Renal cortical epithelial cell (primary cell): ENCODE measurements around the gene RBM22. TPM values are rescaled to one million over a fixed set of nuclear protein-coding genes. Genes with fewer than 3 reads are reported as not detected.

ENCODE experiments used
- DNase-seq: peaks from one replicate; pipeline ENCODE4 v3.0.0-alpha.2; 2011; ENCODE audit warnings: low read depth
- total RNA-seq: library from RNA; depleted of rRNA; stranded (reverse); fragments of >200 nt; gene quantifications from 2 replicates; pipeline ENCODE4 v1.2.3, GENCODE V29; 2014

Gene RBM22
- total RNA-seq, 1 donor from 2014 or later: 39.1 TPM

DNA sequence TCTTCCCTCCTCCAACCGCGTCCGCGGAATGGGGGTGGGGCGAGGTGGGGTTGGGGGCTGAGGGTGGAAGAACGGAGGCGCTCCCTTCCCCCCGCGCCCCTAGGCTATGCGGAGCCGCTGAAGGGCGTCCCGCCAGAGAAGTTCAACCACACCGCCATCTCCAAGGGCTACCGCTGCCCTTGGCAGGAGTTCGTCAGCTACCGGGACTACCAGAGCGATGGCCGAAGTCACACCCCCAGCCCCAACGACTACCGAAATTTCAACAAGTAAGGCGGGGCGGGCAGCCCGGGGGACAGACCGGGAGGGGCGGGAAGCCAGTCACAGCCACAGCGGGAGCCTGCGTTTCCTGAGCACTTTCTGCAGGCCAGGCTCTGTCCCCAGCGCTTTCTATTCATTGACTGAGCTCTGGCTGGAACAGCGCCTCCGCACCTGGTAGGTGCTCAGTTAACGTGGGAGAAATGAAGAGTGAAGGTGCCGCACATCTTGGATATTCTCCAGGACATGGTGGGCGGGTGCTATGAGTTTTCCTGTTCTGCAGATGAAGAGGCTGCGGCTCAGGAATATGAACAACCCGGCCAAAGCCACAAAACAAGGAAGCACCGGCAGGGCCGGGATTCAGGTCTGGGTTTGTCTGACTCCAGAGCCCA is 28.5 kb downstream of the RBM22 start:
- DNase-seq: no peak

DNA sequence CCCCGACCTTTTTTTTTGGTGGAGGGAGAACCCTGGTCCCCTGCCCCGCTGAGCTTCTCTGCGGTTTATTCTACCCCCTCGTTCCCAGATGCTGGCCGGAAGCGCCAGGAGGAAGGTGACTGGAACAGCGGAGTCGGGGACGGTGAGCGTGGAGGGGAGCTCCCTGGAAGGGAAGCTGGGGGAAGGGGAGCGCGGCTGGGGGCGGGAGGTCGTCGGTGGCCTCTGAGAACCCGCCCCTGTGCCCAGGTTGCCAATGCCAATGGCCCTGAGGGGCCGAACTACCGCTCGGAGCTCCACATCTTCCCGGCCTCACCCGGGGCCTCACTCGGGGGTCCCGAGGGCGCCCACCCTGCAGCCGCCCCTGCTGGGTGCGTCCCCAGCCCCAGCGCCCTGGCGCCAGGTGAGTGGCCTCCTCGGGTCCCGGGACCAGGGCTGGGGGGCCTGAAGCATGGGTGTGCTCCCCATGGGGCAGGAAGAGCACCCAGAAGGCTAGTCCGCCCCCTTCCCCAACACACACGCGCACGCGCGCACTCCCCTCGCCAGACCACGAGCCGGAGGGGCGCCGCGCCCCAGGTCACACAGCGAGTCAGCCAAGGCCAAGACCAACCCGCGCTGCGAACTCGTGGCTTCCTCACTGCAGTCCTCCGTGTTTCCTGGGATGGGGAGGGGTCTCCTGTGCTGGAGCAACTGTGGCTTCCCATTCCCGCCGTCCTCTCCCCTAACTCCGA is 29.2 kb downstream of the RBM22 start:
- DNase-seq: no peak

DNA sequence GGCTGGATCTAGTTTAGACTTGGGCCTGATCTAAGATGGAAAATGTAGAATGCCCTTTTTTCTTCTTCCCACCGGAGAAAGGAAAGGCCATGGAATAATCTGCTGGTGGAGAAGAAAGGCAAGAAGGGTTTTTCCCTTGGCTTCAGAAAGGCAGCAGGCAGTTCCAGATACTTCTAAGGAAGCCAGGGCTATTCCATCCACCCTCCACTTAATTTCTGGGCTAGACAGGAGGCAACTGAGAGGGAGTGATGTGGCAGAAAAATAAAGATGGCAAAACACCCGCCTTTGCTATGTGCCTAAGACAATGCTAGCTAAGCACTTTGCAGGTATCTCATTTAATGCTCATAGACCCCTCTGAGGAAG is 29.9 kb downstream of the RBM22 start:
- no peak for DNase-seq

DNA sequence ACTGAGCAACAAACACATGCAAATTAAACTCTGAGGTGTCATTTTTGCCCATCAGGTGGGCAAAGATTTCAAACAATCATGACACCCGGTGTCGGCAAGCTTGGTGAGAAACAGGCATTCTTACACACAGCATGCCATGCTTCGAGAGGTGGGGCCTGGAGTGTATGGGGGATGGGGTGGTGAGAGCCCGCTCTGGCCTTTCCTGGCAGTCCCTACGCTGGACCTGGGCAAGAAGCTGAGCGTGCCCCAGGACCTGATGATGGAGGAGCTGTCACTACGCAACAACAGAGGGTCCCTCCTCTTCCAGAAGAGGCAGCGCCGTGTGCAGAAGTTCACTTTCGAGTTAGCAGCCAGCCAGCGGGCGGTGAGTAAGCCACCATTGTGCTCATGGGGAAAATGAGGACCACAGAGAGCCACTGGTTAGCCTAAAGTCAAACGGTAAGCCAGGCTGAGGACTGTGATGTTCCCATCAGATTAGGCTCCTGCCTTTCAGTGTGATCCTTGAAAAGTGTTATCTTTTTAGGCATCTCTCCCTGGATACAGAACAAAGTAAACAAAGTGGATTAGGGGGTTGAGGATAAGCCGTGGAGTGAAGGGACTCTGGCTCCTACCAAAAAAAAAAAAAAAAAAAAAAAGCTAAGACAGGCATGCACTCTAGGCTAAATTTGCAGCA is 30.5 kb downstream of the RBM22 start:
- no peak for DNase-seq

DNA sequence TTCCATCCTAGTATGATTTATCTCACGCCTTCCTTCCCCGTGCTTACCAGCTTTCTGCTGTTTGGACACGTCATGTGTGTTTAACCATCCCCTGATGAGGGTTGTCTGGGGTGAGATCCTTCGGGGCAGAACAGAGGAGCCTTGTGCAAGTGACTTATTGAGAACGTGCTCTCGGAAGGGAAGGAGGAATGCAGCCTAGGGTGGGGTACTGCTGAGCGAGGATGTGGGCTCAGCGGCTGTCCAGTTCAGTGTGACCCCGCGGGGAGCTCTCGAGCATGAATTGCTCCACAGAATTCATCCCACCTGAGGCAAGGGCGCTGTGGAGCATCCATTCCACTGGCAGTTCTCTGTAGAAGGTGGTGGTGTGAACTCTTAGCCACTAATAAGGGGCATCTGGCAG is 35.8 kb downstream of the RBM22 start:
- DNase-seq: peak; percentile 27

DNA sequence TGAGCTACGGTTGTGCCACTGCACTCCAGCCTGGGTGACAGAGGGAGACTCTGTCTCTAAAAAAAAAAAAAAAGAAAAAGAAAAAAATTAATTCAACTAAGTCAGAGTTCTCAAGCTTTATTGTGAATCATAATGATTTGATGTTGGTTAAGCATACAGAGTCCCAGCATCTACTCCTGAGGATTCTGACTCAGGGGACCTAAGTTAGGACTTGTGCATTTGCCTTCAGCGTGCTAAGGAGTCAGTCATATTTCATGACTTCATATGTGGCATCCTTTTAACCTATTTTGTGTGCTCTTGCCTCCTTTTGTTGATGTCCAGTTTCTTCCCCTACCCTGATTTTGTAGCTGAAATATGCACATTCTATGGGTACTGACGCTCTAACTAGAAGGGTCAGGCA is 36.9 kb downstream of the RBM22 start:
- DNase-seq: no peak

DNA sequence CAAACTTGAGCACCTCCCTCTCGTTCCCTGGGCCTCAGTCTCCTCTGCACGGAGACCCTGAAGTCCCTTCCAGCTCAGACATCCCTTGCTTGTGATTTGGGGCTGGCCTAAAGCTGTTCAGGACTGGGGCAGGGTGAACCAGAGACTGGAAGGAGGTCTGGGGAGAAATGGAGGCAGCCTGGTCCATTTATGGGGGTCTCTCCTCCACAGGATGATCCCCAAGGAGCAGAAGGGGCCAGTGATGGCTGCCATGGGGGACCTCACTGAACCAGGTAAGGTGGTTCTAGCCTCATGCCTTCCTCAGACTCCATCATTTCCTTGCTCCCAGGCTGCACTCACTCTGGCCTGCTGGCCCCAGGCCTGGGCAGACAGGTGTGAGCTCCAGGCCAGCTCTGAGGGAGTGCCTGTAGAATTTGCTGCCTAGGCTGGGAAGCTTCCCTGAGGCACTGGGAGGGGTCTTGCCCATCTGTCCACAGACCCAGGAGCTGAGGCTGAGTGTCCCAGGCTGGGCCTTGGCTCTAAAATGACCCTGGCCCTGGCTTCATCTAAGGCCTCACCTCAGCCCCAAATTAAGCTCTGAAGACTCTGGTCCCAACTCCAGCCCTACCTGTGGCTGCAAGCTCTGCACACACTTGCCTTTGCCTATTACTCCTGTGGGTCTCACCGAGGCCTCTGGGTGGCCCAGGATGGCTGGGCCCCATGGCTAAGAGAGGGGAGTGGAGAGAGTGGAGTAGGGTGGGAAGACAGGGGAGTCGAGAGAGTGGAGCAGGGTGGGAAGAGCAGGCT is 37.9 kb downstream of the RBM22 start:
- DNase-seq: no peak

DNA sequence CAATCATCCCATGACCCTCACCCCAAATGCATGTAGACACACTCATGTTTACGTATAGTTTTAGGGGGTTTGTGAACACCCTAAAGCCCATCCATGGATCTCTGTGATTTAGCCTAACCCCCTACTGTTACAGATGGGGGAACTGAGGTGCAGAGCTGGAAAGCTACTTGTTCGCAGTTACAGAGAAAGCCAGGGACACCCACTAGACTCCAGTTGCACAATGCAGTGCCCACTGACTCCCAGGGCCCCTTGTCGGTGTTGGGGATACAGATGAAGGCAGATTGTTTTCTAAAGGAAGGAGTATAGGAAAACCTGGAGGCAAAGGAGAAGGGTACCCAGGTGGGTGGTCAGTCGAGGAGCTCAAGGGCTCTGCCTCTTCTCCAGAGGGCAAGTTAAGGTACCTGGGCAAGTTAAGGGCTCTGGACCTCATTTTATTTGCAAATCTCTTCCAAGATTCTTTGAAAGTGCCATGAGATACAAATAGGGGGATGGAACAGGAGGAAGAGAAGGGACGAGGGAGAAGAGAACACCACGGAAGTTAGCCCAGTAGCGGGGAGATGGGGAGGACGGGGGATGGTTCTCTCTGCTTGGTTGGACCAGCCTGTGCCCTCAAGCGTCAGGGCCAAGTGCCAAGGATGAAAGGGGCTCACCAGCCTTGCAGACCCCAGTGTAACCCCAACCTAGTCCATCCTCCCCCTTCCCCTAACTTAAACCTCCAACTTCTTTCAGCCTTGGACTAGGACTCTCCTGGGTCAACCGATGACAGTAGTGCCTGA is 38.9 kb downstream of the RBM22 start:
- DNase-seq: no peak

DNA sequence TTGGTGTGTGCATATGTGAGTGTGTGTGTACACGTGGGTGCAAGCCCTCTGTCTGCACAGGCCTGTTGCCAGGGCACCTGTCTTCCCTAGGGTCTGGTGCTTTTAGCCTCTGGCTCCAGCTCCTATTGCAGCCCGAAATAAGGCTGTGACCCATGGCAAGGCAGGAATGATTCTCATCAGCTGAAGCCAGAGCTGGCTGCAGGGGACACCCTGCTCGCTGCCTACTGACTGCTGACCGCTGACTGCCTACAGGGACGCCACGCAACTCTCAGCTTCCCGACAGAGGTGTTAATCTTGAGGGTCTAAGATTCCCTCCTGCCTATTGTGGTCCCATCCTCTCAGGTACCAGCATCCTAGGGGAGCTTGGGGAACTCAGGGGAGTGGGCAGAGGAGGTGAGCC is 39.8 kb downstream of the RBM22 start, which contains the start of gene MYOZ3:
Gene MYOZ3 (plus strand): TSS at position 166 of the 400 bp plus-strand sequence. CDS start 1,691 bp downstream, outside the sequence.
- DNase-seq: no peak

DNA sequence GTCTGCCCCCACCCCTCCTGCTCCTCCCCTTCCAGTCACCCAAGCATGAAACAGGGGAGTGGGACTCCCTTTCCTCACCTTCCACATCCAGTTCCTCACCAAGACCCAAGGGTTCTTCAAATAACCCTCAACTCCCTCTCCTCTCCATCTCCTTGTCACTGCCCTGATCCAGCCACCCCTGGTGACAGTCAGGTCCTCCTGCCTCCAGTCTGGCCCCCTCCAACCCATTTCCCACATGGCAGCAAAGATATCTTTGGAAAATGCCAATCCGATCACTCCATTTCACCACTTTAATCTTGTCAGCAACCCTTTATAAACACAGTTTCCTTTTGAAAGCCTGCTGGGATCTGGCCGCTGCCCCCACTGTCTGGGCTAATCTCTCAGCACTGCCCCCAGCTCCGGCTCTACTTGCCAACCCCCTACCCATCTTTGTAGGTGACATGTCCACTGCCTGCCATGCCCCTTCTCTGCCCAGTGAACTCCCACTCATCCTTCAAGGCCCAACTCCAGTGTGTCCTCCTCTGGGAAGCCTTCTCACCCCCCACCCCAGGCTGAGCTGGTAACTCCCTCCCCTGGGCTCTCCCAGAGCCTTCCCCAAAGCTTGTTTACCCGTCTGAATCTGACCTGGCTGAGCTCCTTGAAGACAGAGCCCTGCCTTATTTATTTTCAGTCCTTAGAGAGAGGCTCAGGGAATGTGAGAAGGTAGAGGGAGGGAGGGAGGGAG is 40.6 kb downstream of the RBM22 start:
- no peak for DNase-seq

DNA sequence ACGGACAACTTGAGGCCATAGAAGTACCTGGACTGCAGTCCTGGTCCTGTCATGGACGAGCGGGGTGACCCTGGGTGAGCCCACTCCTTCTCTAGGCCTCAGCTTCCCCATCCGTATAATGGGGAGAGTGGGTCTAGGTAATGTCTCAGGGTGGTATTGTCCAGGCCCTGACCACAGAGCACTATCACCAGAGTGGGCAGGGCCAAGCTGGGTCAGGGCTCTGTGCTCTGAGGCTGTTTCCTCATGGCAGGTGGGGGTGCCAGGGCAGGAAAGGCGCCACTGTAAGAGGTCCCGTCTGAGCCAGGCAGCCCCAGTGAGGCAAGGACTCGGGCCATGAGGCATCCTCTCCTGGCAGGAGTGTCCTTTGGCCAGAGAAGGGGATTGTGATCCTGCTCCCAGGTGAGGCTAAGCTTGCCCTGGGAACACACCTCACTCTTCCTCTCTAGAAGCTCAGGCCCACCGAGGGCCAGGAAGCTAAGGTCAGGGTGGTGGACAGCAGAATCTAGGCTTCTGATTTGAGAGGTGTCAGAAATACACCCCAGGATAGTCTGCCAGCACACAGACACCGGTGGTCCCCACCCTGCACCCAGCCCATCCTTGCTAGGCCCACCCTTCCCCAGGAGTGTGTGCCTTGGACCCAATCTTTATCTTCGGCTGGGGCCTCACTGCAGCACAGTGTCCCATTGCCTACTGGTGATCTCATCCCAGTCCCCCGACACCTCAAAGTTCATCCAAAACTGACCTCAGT is 41.3 kb downstream of the RBM22 start:
- no peak for DNase-seq

DNA sequence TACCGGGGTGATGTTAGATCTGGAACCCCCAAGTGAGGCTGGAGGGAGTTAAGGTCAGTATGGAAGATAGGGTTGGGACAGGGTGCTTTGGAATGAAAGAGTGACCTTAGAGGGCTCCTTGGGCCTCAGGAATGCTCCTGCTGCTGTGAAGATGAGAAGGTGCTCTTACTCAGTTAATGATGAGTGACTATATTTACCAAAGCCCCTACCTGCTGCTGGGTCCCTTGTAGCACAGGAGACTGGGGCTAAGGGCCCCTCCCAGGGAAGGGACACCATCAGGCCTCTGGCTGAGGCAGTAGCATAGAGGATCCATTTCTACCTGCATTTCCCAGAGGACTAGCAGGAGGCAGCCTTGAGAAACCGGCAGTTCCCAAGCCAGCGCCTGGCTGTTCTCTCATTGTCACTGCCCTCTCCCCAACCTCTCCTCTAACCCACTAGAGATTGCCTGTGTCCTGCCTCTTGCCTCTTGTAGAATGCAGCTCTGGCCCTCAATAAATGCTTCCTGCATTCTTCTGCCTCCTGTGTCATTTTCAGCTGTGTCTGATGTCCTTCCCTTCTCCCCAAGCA is 42.1 kb downstream of the RBM22 start:
- DNase-seq: no peak

DNA sequence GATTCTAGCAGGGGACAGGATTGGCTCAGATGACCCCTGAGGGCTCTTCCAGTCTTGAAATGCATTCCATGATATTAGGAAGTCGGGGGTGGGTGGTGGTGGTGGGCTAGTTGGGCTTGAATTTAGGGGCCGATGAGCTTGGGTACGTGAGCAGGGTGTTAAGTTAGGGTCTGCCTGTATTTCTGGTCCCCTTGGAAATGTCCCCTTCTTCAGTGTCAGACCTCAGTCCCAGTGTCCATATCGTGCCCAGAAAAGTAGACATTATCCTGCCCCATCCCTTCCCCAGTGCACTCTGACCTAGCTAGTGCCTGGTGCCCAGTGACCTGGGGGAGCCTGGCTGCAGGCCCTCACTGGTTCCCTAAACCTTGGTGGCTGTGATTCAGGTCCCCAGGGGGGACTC is 42.7 kb downstream of the RBM22 start:
- no peak for DNase-seq

DNA sequence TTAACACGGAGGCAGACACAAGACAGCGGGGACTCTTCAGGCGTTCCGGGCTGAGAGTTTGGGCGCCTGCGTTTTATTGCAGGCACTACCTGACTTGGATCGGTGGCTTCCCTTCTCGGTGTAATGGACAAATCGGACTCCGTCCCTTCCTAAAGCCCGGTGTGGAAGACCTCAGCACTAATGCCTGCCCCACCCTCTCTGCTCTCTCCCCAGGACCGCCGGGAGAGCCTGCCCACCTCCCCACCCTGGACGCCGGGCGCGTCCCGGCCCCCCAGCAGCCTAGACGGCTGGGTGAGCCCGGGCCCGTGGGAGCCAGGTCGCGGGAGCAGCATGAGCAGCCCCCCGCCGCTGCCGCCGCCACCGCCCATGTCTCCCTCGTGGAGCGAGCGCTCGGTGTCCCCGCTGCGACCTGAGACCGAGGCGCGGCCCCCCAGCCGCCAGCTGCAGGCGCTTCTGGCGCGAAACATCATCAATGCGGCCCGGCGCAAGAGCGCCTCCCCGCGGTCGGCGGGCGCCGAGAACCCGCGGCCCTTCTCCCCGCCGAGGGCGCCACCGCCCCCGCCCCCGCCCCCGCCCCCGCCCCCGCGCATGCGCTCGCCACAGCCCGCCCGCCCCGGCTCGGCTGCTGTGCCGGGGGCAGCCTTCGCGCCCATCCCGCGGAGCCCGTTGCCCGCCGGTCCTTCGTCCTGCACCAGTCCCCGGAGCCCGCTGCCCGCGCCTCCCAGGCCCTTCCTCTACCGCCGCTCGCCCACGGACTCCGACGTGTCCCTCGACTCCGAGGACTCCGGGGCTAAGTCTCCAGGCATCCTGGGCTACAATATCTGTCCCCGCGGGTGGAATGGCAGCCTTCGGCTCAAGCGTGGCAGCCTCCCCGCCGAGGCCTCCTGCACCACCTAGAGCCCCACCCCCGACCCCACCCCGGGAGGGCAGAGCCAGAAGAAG is 44.4 kb downstream of the RBM22 start:
- no peak for DNase-seq

DNA sequence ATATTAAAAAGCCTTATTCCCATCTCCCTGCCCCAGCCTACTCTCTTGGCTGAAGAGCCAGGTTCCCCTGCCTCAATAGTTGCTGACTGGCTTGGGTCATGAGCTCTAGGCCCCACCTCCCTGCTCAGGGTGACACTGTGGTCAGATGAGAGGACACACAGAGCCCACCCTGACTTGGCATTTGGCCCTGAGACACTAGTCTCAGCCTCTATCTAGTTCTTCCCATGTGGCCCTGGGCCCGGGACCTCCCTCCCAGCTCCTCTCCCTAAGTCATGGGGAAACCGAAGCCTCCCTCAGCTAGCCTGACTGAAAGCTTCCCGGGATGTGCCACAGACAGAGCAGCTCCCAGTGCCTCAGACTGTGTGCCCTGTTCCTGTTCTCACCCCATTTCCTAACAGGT is 45.6 kb downstream of the RBM22 start:
- DNase-seq: no peak

DNA sequence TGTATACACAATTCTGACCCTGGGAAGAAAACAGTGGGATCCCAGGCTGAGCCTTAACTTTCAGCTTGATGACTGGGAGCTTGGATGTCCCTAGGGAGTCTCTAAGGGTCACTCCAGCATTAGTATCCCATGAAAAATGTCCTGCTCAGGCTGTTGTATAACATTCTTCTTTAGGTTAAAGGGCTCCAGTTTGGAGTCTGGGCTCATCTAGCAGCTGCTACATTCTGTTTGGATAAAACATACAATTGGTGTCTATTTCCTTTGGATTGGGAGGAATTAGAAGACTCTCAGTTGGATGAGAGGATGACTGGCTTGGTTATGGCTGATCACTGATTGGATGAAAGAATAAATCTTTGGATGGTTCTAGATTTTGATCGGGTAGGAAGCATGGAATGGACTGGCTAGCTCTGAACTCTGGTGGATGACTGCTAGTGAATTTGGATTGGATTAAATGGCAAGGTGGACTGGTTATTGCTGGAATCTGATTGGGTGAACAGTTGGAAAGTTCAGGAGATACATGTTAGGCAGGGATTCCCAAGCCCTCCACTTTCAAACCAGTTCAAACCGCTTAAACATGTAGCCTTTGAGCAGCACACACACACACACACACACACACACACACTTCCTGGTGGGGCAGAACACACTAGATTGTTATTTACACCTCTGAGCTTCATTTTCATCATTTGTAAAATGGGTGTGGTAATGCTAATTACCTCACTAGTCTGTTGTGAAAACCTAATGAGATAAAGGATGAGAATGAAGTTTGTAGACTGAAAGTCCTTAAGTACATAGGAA is 46.9 kb downstream of the RBM22 start:
- no peak for DNase-seq

DNA sequence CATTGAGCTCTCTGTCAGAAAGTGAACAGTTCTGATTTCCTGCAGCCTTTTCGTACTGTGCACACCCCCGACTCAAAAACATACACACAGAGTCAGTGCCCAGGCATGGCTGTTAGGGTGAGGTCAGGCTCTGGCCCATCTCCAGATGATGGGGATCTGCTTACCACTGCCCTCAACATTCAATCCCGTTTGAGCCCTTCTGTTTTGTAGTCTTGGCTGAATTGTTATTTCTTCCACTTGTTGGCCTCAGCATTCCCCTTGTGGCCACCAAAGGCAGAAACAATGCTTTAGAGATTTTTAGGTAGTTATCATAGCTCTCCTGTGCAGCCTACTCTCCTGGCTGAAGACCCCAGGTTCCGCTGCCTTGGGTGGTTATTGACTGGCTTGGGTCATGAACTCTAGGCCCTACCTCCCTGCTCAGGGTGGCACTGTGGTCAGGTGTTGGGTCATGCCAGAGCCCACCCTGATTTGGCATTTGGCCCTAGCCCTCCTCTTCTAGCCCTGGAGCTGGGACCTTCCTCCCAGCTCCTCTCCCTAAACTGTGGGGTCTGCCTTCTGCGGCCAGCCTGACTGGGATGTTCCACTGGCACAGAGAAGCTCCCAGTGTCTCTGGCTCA is 47.6 kb downstream of the RBM22 start:
- no peak for DNase-seq
